Prostate gland (tissue), 2 donors: ENCODE measurements around the gene TPSG1. TPM values are rescaled to one million over a fixed set of nuclear protein-coding genes. Genes with fewer than 3 reads are reported as not detected.
"Not testable (repeated sequence)": the region's sequence is repeated elsewhere in the genome, so short reads cannot be mapped to it uniquely, and the experiment has no call there.

ENCODE experiments used
- DNase-seq: peaks from one replicate; pipeline ENCODE4 v3.0.0-alpha.2; 2019; ENCODE audit warnings: low spot score
- H3K27ac ChIP-seq, 2 donors: fragments of 200-600 bp; sonication (generic); 2 replicates each; pipeline ENCODE4 v1.5.1; 2017 to 2019
- H3K27me3 ChIP-seq: fragments of 200-600 bp; sonication (generic); replicated peaks from 2 replicates; pipeline ENCODE4 v1.5.1; 2019; ENCODE audit not compliant: insufficient read depth
- H3K36me3 ChIP-seq, 2 donors: fragments of 200-600 bp; sonication (generic); 1 replicate in 1 of 2; 2 replicates in 1 of 2; pipeline versions ENCODE4 v1.5.1 to v1.8.1; 2017 to 2019
- H3K4me1 ChIP-seq: fragments of 200-600 bp; sonication (generic); replicated peaks from 2 replicates; pipeline ENCODE4 v1.5.1; 2019
- H3K4me3 ChIP-seq, 2 donors: fragments of 200-600 bp; sonication (generic); 2 replicates each; pipeline ENCODE4 v1.5.1; 2017 to 2019
- H3K9me3 ChIP-seq: fragments of 200-600 bp; sonication (generic); 2 replicates; pipeline ENCODE4 v1.5.1; 2017
- CTCF ChIP-seq, 4 experiments: fragments of 200-600 bp in 2 of 4; fragments of 450-650 bp in 2 of 4; sonication (generic) in 2 of 4; IDR thresholded peaks; 1 replicate in 3 of 4; 2 replicates in 1 of 4; pipeline ENCODE4 v1.5.1; 2016 to 2019; ENCODE audit warnings: antibody characterized with exemption in 4 of 4, mild to moderate bottlenecking in 2 of 4, moderate library complexity in 2 of 4
- POLR2A ChIP-seq: fragments of 450-650 bp; IDR thresholded peaks from one replicate; pipeline ENCODE4 v1.6.1; 2016; ENCODE audit warnings: antibody characterized with exemption, mild to moderate bottlenecking
- POLR2AphosphoS5 ChIP-seq: sonication (generic); formaldehyde crosslinking; IDR thresholded peaks from one replicate; pipeline ENCODE4 v1.6.1; 2017; ENCODE audit warnings: antibody characterized with exemption
- WGBS: methylation state at CpG from one replicate; pipeline ENCODE4 v1.1.5; 2018; 5-methylcytosine and 5-hydroxymethylcytosine counted together
- intact Hi-C: fragments of 100-400 bp; cut with DNase I; formaldehyde crosslinking; loops from one replicate; pipeline ENCODE4 v1.14.2; 2022
- total RNA-seq, 2 donors: library from RNA; depleted of rRNA; stranded (reverse); fragments of >200 nt; gene quantifications; one replicate each; pipeline ENCODE4 v1.1.0, GENCODE V29; 2016

TPSG1 gene
- total RNA-seq, 2 donors from 2014 or later: not detected

GRCh38 chr16:1245452-1246020, 20.5 kb upstream of the TPSG1 start:
- no peak for DNase-seq
- WGBS: 52% methylated on average over 21 of the region's 22 CpGs
- Histone ChIP-seq H3K4me3 (no peak overlapping the region), H3K27ac (no peak overlapping the region), H3K4me1 (no peaks in the 10 kb centered on the region), H3K9me3 (no peaks in the 10 kb centered on the region), H3K27me3 (no peaks in the 10 kb centered on the region), H3K36me3 (no peaks in the 10 kb centered on the region)
- intact Hi-C loops: no loop called here
- no peak for TF ChIP-seq CTCF (IDR thresholded peaks at IDR 0.05)
- no peak for TF ChIP-seq POLR2A
- no peak for TF ChIP-seq POLR2AphosphoS5

GRCh38 chr16:1244881-1245280, 19.8 kb upstream of the TPSG1 start:
- Histone ChIP-seq H3K4me3 (no peak overlapping the region), H3K27ac (no peak overlapping the region), H3K4me1 (no peaks in the 10 kb centered on the region), H3K27me3 (no peaks in the 10 kb centered on the region), H3K36me3 (no peaks in the 10 kb centered on the region), H3K9me3 (no peaks in the 10 kb centered on the region)
- TF ChIP-seq POLR2AphosphoS5 (no peak), POLR2A (no peak), CTCF (IDR thresholded peaks at IDR 0.05) (no peak)
- intact Hi-C loops: no loop called here
- 65% methylated on average over 12 of the region's 12 CpGs for WGBS
- no peak for DNase-seq

DNA sequence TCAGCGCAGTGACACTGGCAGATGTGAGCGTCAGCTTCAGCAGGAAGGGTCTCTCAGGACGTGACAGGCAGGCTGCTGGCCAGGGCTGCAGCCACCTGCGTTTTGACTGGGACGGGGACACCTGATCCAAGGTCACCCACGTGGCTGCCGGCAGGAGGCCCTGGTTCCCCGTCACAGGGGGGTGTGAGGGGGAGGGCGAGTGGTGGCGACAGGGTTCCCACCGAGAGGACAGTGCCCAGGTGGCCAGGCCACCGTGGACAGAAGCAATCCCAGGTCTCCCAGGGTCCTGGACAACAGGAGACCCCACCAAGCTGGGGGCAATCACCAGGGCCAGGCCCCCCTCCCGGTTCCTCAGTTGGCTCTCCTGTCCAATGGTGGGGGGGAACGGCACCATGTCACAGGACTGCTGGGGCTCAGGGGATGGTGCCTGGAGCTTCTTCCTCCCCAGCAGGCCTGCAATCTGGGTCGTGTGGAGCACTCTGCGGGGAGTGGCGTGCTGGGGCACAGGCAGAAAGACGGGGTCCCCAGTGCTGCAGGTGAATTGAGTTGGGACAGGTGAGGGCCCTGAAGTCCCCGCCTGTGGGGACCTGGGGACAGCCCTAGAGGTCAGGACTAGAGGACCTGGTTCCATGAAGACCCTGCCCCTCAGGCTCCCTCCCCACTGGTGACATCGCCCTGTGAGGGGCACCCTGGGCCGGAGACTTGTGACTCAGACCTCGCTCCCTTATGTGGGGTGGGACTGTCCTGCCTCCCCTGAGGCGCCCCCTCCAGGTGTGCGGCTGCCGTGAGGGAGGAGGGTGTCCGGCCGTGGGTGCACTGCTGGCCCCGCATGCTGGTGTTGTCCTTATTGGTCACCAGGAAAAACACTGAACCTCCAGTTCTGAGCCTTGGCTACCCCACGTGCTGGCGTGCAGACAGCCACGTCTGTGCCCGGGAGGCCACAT, 19.1 kb upstream of the TPSG1 start:
- DNase-seq, H3K27ac ChIP-seq, H3K36me3 ChIP-seq, H3K4me3 ChIP-seq, intact Hi-C loops, H3K9me3 ChIP-seq, H3K4me1 ChIP-seq, H3K27me3 ChIP-seq: not testable (repeated sequence)
- WGBS: 74% methylated on average over 27 of the region's 32 CpGs

DNA sequence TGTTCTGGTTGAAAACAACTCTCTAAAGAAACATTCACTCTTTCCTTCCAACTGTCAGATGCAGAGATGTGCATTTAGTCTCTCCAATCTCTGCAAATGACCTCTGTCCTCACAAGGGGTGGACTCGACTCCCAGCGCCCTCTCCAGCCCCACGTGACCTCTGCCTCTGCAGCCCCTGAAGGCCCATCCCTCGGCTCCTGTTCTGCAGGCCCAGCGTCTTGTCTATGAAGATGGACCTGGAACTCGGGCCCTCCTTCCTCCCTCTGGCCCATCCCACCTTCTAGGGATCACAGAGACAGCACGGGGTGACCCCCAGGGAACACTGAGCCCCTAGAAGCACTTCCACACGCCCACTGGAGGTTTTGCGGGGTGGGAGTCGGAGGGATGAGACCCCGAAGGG, 18.3 kb upstream of the TPSG1 start:
- H3K36me3 ChIP-seq, H3K27me3 ChIP-seq, H3K27ac ChIP-seq, intact Hi-C loops, DNase-seq, H3K4me3 ChIP-seq, H3K9me3 ChIP-seq, H3K4me1 ChIP-seq: not testable (repeated sequence)
- 70% methylated on average over 7 of the region's 11 CpGs for WGBS

GRCh38 chr16:1241081-1241480, 16.0 kb upstream of the TPSG1 start:
- not testable (repeated sequence) for H3K36me3 ChIP-seq, DNase-seq
- 100% methylated on average over 1 of the region's 15 CpGs for WGBS

DNA sequence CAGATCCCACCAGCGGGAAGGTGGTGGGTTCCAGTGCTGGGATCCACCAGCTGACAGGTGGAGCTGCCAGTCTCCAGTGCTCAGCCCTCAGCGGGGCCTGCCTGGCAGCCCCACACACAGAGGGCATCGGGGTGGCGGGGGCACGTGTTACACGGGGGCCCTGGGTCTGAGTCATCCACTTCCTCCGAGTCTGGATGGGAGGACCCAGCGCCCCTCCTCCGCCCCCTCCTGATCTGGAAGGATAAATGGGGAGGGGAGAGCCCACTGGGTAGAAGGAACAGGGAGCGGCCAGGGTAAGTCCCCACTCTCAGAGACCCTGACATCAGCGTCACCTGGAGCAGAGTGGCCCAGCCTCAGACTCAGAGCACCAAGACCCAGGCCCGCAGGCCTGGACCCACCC, 15.4 kb upstream of the TPSG1 start, which contains the start of gene TPSAB1:
TPSAB1 (plus strand) TSS at position 270 of the 400 bp plus-strand sequence. CDS start 234 bp downstream, outside the sequence.
- H3K27ac ChIP-seq, H3K4me3 ChIP-seq, DNase-seq, H3K36me3 ChIP-seq, H3K4me1 ChIP-seq, H3K9me3 ChIP-seq, H3K27me3 ChIP-seq, intact Hi-C loops: not testable (repeated sequence)
- WGBS: 51% methylated on average over 5 of the region's 12 CpGs

More at GRCh38 chr16:1241081-1241480, 16.0 kb upstream of the TPSG1 start:
- intact Hi-C loops, H3K27ac ChIP-seq, H3K4me1 ChIP-seq, H3K27me3 ChIP-seq, H3K9me3 ChIP-seq, H3K4me3 ChIP-seq: not testable (repeated sequence)

DNA sequence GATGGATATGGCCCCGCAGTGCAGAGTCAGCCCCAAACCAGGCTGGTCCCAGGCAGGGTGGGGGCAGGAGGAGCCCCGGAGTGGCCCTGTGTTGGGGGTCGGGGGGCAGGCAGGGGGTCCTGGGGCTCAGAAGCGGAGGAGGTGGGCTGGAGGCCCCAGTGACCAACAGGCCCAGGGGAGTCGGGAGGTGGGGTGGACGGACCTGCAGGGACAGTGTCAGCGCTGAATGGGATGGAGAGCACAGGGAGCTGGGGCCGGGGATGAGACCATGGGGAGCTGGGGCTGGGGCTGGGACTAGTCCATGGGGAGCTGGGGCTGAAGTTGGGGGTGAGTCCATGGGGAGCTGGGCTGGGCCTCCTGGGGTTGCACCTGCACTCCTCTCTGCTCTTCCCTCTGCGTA, 14.5 kb upstream of the TPSG1 start:
- H3K27ac ChIP-seq, H3K4me3 ChIP-seq, H3K27me3 ChIP-seq, DNase-seq, H3K4me1 ChIP-seq, intact Hi-C loops, H3K9me3 ChIP-seq, H3K36me3 ChIP-seq: not testable (repeated sequence)
- 89% methylated on average over 7 of the region's 9 CpGs for WGBS

- H3K9me3 ChIP-seq, intact Hi-C loops, H3K36me3 ChIP-seq, H3K4me3 ChIP-seq, H3K27ac ChIP-seq, H3K27me3 ChIP-seq, DNase-seq, H3K4me1 ChIP-seq: not testable (repeated sequence)
- 63% methylated on average over 11 of the region's 23 CpGs for WGBS
These were observed 13.8 kb upstream of the TPSG1 start for GRCh38 chr16:1238909-1239308.
